ENCODE measurements around the gene OR8K5.

DNA sequence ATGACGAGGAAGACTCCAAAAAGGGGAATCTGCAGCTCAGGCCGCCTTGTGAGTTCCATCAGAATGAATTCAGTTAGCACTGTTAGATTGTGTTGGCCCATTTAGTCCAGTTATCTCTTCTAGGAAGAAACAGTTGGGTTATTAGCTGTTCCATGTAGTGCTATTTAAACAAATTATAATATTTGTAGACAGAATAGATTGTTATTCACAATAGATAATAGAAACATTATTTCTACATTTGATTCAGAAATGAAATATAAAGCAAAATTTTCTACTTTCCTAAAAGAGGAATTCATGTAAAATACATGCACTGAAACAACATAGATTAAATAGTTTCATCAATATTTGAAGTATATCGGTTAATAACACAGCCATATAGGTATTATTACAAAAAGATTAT lies at the start of gene OR8K5:
- no peak for TF ChIP-seq EP300 (IDR thresholded peaks at IDR 0.05)
- TF ChIP-seq, protein P1, sequence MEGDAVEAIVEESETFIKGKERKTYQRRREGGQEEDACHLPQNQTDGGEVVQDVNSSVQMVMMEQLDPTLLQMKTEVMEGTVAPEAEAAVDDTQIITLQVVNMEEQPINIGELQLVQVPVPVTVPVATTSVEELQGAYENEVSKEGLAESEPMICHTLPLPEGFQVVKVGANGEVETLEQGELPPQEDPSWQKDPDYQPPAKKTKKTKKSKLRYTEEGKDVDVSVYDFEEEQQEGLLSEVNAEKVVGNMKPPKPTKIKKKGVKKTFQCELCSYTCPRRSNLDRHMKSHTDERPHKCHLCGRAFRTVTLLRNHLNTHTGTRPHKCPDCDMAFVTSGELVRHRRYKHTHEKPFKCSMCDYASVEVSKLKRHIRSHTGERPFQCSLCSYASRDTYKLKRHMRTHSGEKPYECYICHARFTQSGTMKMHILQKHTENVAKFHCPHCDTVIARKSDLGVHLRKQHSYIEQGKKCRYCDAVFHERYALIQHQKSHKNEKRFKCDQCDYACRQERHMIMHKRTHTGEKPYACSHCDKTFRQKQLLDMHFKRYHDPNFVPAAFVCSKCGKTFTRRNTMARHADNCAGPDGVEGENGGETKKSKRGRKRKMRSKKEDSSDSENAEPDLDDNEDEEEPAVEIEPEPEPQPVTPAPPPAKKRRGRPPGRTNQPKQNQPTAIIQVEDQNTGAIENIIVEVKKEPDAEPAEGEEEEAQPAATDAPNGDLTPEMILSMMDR (IDR thresholded peaks at IDR 0.05), result no peak
